HCT116 (cell line): ENCODE data around the gene LAYN. TPM values are rescaled to one million over a fixed set of nuclear protein-coding genes. Genes with fewer than 3 reads are reported as not detected.

ENCODE experiments used
- EZH2 ChIP-seq: fragments of 200-600 bp; sonication (generic); IDR thresholded peaks from 2 replicates; pipeline ENCODE4 v1.6.1; 2017; ENCODE audit warnings: antibody characterized with exemption, mixed run types
- FOSL1 ChIP-seq: IDR thresholded peaks from 2 replicates; pipeline ENCODE4 v1.6.1; 2012; ENCODE audit warnings: low read depth
- REST ChIP-seq: IDR thresholded peaks from 2 replicates; pipeline ENCODE4 v1.6.1; 2012; ENCODE audit warnings: low read depth
- SP1 ChIP-seq: IDR thresholded peaks from 2 replicates; pipeline ENCODE4 v1.6.1; 2012; ENCODE audit warnings: low read depth
- microRNA counts: library from miRNA; unstranded; fragments of <30 nt; microRNA quantifications from one replicate; lab custom pipeline; 2015
- microRNA-seq: library from miRNA; unstranded; fragments of <30 nt; microRNA quantifications from one replicate; pipeline ENCODE4, GENCODE V29; 2016; ENCODE audit warnings: borderline number of aligned reads
- total RNA-seq: library from RNA; stranded (reverse); gene quantifications from one replicate; pipeline ENCODE4 v1.2.1, GENCODE V29; 2021; ENCODE audit not compliant: unreplicated experiment

LAYN gene
- total RNA-seq, 1 experiment from 2014 or later, result not detected

DNA sequence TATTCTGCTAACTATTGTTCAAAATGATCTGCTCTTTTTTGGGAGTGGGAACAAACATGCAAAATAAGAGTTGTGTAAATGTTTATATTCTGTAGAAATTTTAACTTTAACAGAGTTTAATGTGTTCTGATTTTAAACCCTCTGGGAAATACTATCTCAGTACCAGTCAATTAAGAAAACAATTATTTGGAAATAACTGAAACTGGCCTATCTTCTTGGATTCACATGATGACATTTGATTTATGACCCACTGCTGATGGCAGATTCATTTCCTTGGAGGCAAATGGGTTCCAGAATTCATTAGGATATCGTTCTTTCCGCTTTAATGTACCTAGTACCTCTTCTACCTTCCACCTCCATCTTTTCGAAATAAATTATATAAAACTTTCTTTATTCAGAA lies 67.2 kb downstream of the LAYN start (continued):
- TF ChIP-seq REST (no peak), FOSL1 (no peak), SP1 (no peak), EZH2 (no peak)

MicroRNAs within 50 kb of the gene (microRNA counts, 767-probe panel; counts per million panel counts)
- microRNA hsa-miR-34b-3p (lab: Ali Mortazavi, UCI) (not detected), microRNA hsa-miR-34c-3p (lab: Ali Mortazavi, UCI) (not detected), microRNA hsa-miR-34c-5p (lab: Ali Mortazavi, UCI) (not detected)

Small RNAs within 50 kb of the gene (microRNA-seq; reads per million reads assigned to microRNA genes)
- gene MIR34B (not detected), gene MIR34C (7.3 reads per million, percentile 20 among the genes with 10 or more reads in this experiment)

Other genes starting within 250 kb of the LAYN start
- gene POU2AF3, start 242.2 kb upstream of the LAYN start, total RNA-seq, result not detected
- gene POU2AF1, start 161.4 kb upstream of the LAYN start, total RNA-seq, result 0.17 TPM
- not detected for gene BTG4, start 28.3 kb upstream of the LAYN start, total RNA-seq
- gene HOATZ, start 25.9 kb upstream of the LAYN start, total RNA-seq, result not detected
- gene SIK2, start 61.7 kb downstream of the LAYN start, total RNA-seq, result 13.0 TPM
- gene PPP2R1B, start 225.7 kb downstream of the LAYN start, total RNA-seq, result 24.9 TPM